Astrocyte (in vitro differentiated cells and primary cell): ENCODE results near the gene BCKDHB. TPM values are rescaled to one million over a fixed set of nuclear protein-coding genes. Genes with fewer than 3 reads are reported as not detected.
A peak's percentile ranks its signal among the peaks of the same experiment; 100 is the strongest.

Source experiments
- DNase-seq: peaks from one replicate; pipeline ENCODE4 v3.0.0-alpha.2; 2010; ENCODE audit warnings: low read depth
- FAIRE-seq: peaks from 2 replicates; lab custom pipeline; 2011; peaks lifted over from hg19 to GRCh38; lab: Jason Lieb, UNC
- H2AFZ ChIP-seq: 2 replicates; pipeline ENCODE4 v1.6.0; 2012; ENCODE audit warnings: low read depth, low read length, inconsistent platforms
- H3K27ac ChIP-seq: 2 replicates; pipeline ENCODE4 v1.5.1; 2011; ENCODE audit warnings: low read depth, low read length, inconsistent platforms
- H3K27me3 ChIP-seq: 2 replicates; pipeline ENCODE4 v1.6.0; 2011; ENCODE audit warnings: low read length, inconsistent platforms; ENCODE audit not compliant: insufficient read depth
- H3K36me3 ChIP-seq: 2 replicates; pipeline ENCODE4 v1.5.1; 2011; ENCODE audit warnings: low read length, inconsistent platforms; ENCODE audit not compliant: insufficient read depth
- H3K4me1 ChIP-seq: 2 replicates; pipeline ENCODE4 v1.5.1; 2011; ENCODE audit warnings: low read length, inconsistent platforms; ENCODE audit not compliant: insufficient read depth
- H3K4me2 ChIP-seq: 2 replicates; pipeline ENCODE4 v1.6.0; 2012; ENCODE audit warnings: low read length, inconsistent platforms
- H3K4me3 ChIP-seq: 2 replicates; pipeline ENCODE4 v1.5.1; 2011; ENCODE audit warnings: low read depth, mild to moderate bottlenecking, low read length, inconsistent platforms; ENCODE audit not compliant: insufficient read depth
- H3K79me2 ChIP-seq: 2 replicates; pipeline ENCODE4 v1.6.0; 2012; ENCODE audit warnings: mild to moderate bottlenecking, low read length, inconsistent platforms; ENCODE audit not compliant: insufficient read depth
- H3K9ac ChIP-seq: 2 replicates; pipeline ENCODE4 v1.6.0; 2012; ENCODE audit warnings: mild to moderate bottlenecking, low read length, inconsistent platforms
- H3K9me3 ChIP-seq: 2 replicates; pipeline ENCODE4 v1.5.1; 2012; ENCODE audit warnings: low read depth, mild to moderate bottlenecking, low read length, inconsistent platforms; ENCODE audit not compliant: insufficient read depth
- H4K20me1 ChIP-seq: 2 replicates; pipeline ENCODE4 v1.6.0; 2012; ENCODE audit warnings: low read length, inconsistent platforms; ENCODE audit not compliant: insufficient read depth
- H3K27ac Mint-ChIP-seq: one replicate; pipeline ENCODE4 v1.8.0; 2021; ENCODE audit warnings: mild to moderate bottlenecking, mixed read lengths; ENCODE audit not compliant: unreplicated experiment
- H3K27me3 Mint-ChIP-seq: one replicate; pipeline ENCODE4 v1.8.0; 2021; ENCODE audit warnings: low read depth, mixed read lengths; ENCODE audit not compliant: unreplicated experiment
- H3K36me3 Mint-ChIP-seq: one replicate; pipeline ENCODE4 v1.8.0; 2021; ENCODE audit warnings: low read depth, mixed read lengths; ENCODE audit not compliant: unreplicated experiment
- H3K4me1 Mint-ChIP-seq: one replicate; pipeline ENCODE4 v1.8.0; 2021; ENCODE audit warnings: low read depth, mixed read lengths; ENCODE audit not compliant: unreplicated experiment
- H3K4me3 Mint-ChIP-seq: one replicate; pipeline ENCODE4 v1.8.0; 2021; ENCODE audit warnings: mild to moderate bottlenecking, moderate library complexity, mixed read lengths; ENCODE audit not compliant: unreplicated experiment
- H3K9me3 Mint-ChIP-seq: one replicate; pipeline ENCODE4 v1.8.0; 2021; ENCODE audit warnings: mild to moderate bottlenecking, mixed read lengths; ENCODE audit not compliant: unreplicated experiment
- EZH2 ChIP-seq: IDR thresholded peaks from 2 replicates; pipeline ENCODE4 v1.6.1; 2012; ENCODE audit warnings: mild to moderate bottlenecking, low read length, inconsistent platforms; ENCODE audit not compliant: insufficient read depth
- total RNA-seq: library from RNA; stranded (reverse); gene quantifications from 2 replicates; pipeline ENCODE4 v1.2.1, GENCODE V29; 2021
- TF ChIP-seq, protein P1 (sequence below): IDR thresholded peaks from 2 replicates; pipeline ENCODE4 v1.5.1; 2011; ENCODE audit warnings: low read depth, mild to moderate bottlenecking, inconsistent platforms, low read length, moderate library complexity; ENCODE audit not compliant: insufficient read depth

BCKDHB gene
- total RNA-seq, 1 donor from 2014 or later = 18.4 TPM

DNA sequence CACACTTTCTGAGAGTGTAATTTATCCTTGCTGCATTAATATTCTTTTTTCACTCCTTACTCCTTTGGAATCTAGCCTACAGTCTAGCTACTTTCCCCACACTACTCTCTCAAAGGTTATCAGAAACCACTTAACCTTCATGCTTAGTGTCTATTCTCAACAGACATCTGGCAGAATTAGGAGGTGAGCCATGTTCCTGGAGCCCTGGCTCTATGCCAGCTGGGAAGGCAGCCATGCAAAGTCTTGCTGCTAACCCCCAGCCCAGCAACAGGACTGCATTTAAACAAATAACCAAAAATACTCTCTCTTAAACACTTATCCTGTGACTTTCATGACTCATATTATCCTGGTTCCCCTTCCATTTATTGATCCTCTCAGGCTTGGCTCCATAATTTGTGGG is 260.2 kb downstream of the BCKDHB start:
- Mint-ChIP-seq H3K9me3 (peaks cover 3% of the 10 kb centered on the region), H3K27ac (no peak overlapping the region), H3K4me3 (no peak overlapping the region), H3K4me1 (peaks cover 8% of the 10 kb centered on the region), H3K36me3 (peaks cover under 1% of the 10 kb centered on the region), H3K27me3 (no peaks in the 10 kb centered on the region)
- TF ChIP-seq EZH2 = no peak
- TF ChIP-seq, protein P1, sequence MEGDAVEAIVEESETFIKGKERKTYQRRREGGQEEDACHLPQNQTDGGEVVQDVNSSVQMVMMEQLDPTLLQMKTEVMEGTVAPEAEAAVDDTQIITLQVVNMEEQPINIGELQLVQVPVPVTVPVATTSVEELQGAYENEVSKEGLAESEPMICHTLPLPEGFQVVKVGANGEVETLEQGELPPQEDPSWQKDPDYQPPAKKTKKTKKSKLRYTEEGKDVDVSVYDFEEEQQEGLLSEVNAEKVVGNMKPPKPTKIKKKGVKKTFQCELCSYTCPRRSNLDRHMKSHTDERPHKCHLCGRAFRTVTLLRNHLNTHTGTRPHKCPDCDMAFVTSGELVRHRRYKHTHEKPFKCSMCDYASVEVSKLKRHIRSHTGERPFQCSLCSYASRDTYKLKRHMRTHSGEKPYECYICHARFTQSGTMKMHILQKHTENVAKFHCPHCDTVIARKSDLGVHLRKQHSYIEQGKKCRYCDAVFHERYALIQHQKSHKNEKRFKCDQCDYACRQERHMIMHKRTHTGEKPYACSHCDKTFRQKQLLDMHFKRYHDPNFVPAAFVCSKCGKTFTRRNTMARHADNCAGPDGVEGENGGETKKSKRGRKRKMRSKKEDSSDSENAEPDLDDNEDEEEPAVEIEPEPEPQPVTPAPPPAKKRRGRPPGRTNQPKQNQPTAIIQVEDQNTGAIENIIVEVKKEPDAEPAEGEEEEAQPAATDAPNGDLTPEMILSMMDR = no peak
- Histone ChIP-seq H4K20me1 (no peaks in the 10 kb centered on the region), H3K4me1 (no peaks in the 10 kb centered on the region), H3K4me3 (no peak overlapping the region), H3K9me3 (no peaks in the 10 kb centered on the region), H3K4me2 (no peak overlapping the region), H2AFZ (no peak overlapping the region), H3K27ac (no peak overlapping the region), H3K79me2 (no peaks in the 10 kb centered on the region), H3K9ac (no peak overlapping the region), H3K27me3 (no peaks in the 10 kb centered on the region), H3K36me3 (no peaks in the 10 kb centered on the region)
- FAIRE-seq (no peak), DNase-seq (peak; percentile 82)

GRCh38 chr6:80376411-80376810 is 269.9 kb downstream of the BCKDHB start:
- no peak overlapping the region for H3K4me3 ChIP-seq
- Mint-ChIP-seq H3K4me3 (no peak overlapping the region), H3K27ac (peak overlapping the region; percentile 59), H3K36me3 (peaks cover 2% of the 10 kb centered on the region), H3K27me3 (no peaks in the 10 kb centered on the region), H3K4me1 (peaks cover 12% of the 10 kb centered on the region), H3K9me3 (no peaks in the 10 kb centered on the region)
- H3K9ac ChIP-seq = no peak overlapping the region
- no peaks in the 10 kb centered on the region for H3K27me3 ChIP-seq
- no peak overlapping the region for H2AFZ ChIP-seq
- no peak for TF ChIP-seq EZH2
- TF ChIP-seq, protein P1 = no peak
- no peaks in the 10 kb centered on the region for H4K20me1 ChIP-seq
- H3K27ac ChIP-seq = no peak overlapping the region
- FAIRE-seq (no peak), DNase-seq (peak; percentile 74)
- H3K4me2 ChIP-seq = no peak overlapping the region
- H3K9me3 ChIP-seq = no peaks in the 10 kb centered on the region
- no peaks in the 10 kb centered on the region for H3K4me1 ChIP-seq
- H3K36me3 ChIP-seq = no peaks in the 10 kb centered on the region
- no peaks in the 10 kb centered on the region for H3K79me2 ChIP-seq

DNA sequence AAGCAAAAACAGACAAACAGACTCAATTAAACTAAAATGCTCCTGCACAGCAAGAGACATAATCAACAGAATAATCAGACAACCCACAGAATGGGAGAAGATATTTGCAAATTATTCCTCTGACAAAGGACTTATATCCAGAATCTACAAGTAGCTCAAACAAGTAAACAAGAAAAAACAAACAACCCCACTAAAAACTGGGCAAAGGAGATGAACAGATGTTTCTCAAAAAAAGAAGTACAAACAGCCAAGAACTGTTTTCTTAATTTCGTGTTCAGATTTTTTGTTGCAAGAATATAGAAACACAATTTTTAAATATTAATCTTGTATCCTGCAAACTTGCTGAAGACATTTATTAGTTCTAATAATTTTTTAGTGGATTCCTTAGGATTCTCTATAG is 274.1 kb downstream of the BCKDHB start:
- H3K4me3 ChIP-seq = no peak overlapping the region
- H3K4me1 ChIP-seq = no peaks in the 10 kb centered on the region
- no peak for TF ChIP-seq EZH2
- TF ChIP-seq, protein P1 = no peak
- peaks cover 1% of the 10 kb centered on the region for H3K9me3 Mint-ChIP-seq
- H3K4me1 Mint-ChIP-seq = peaks cover 10% of the 10 kb centered on the region
- H3K27me3 ChIP-seq = no peaks in the 10 kb centered on the region
- no peak overlapping the region for H3K4me3 Mint-ChIP-seq
- H3K9ac ChIP-seq = no peak overlapping the region
- no peaks in the 10 kb centered on the region for H3K9me3 ChIP-seq
- FAIRE-seq (no peak), DNase-seq (no peak)
- no peak overlapping the region for H3K4me2 ChIP-seq
- H3K36me3 ChIP-seq = no peaks in the 10 kb centered on the region
- H4K20me1 ChIP-seq = no peaks in the 10 kb centered on the region
- no peaks in the 10 kb centered on the region for H3K27me3 Mint-ChIP-seq
- no peak overlapping the region for H3K27ac ChIP-seq
- H3K79me2 ChIP-seq = no peaks in the 10 kb centered on the region
- no peak overlapping the region for H3K27ac Mint-ChIP-seq
- no peak overlapping the region for H2AFZ ChIP-seq
- peaks cover 3% of the 10 kb centered on the region for H3K36me3 Mint-ChIP-seq
